NCI-H1694 treated with DMSO at 0.1 percent for 48 hours (cell line): ENCODE data around the gene ARHGEF3.
"Not testable (repeated sequence)": the region's sequence is repeated elsewhere in the genome, so short reads cannot be mapped to it uniquely, and the experiment has no call there.

Experiments used
- DNase-seq: peaks from one replicate; lab custom pipeline; 2025; lab: John Stamatoyannopoulos, UW

Gene ARHGEF3

GRCh38 chr3:56771376-56771775, 30.4 kb downstream of the ARHGEF3 start:
- DNase-seq: peak; percentile 5

- no peak for DNase-seq
These were observed 32.5 kb downstream of the ARHGEF3 start for GRCh38 chr3:56769116-56769707.

- no peak for DNase-seq
These were observed 36.7 kb downstream of the ARHGEF3 start for GRCh38 chr3:56764904-56765547.

- no peak for DNase-seq
These were observed 37.6 kb downstream of the ARHGEF3 start for GRCh38 chr3:56764184-56764583.

GRCh38 chr3:56763233-56763632, 38.5 kb downstream of the ARHGEF3 start:
- no peak for DNase-seq

GRCh38 chr3:56762718-56763117, 39.0 kb downstream of the ARHGEF3 start:
- no peak for DNase-seq

GRCh38 chr3:56761887-56762651, 39.7 kb downstream of the ARHGEF3 start:
- peak; percentile 16 for DNase-seq

GRCh38 chr3:56761023-56761422, 40.7 kb downstream of the ARHGEF3 start:
- DNase-seq: no peak

- DNase-seq: no peak
These were observed 42.2 kb downstream of the ARHGEF3 start for GRCh38 chr3:56759532-56759931.

GRCh38 chr3:56758539-56758981, 43.2 kb downstream of the ARHGEF3 start:
- DNase-seq: no peak

GRCh38 chr3:56758042-56758441, 43.7 kb downstream of the ARHGEF3 start:
- DNase-seq: not testable (repeated sequence)

GRCh38 chr3:56754741-56755417, 46.9 kb downstream of the ARHGEF3 start:
- no peak for DNase-seq

GRCh38 chr3:56753206-56753820, 48.4 kb downstream of the ARHGEF3 start:
- no peak for DNase-seq

GRCh38 chr3:56751056-56751707, 50.6 kb downstream of the ARHGEF3 start:
- DNase-seq: no peak

- DNase-seq: no peak
These were observed 53.0 kb downstream of the ARHGEF3 start for GRCh38 chr3:56748663-56749231.

- no peak for DNase-seq
These were observed 54.6 kb downstream of the ARHGEF3 start for GRCh38 chr3:56747150-56747549.

GRCh38 chr3:56744016-56744415, 57.7 kb downstream of the ARHGEF3 start:
- DNase-seq: no peak

GRCh38 chr3:56742887-56743286, 58.9 kb downstream of the ARHGEF3 start:
- no peak for DNase-seq

GRCh38 chr3:56739036-56739435, 62.7 kb downstream of the ARHGEF3 start:
- DNase-seq: no peak

- no peak for DNase-seq
These were observed 64.7 kb downstream of the ARHGEF3 start for GRCh38 chr3:56737006-56737405.

GRCh38 chr3:56732109-56732508, 69.6 kb downstream of the ARHGEF3 start:
- no peak for DNase-seq
